ENCODE measurements around the gene TRIM71. TPM values are rescaled to one million over a fixed set of nuclear protein-coding genes. Genes with fewer than 3 reads are reported as not detected.

Gene TRIM71
- total and polyA plus RNA-seq, 2 donors (not counting 1 experiment from before 2014, with no cell fraction given) = not detected

- H3K4me1 Mint-ChIP-seq = peaks cover 10% of the 10 kb centered on the region
- Histone ChIP-seq H2AFZ (ENCODE audit: insufficient read depth, low read depth, low read length, poor library complexity, severe bottlenecking) (no peak overlapping the region), H4K20me1 (ENCODE audit: control insufficient read depth, insufficient read depth, low read length, poor library complexity, severe bottlenecking) (no peaks in the 10 kb centered on the region), H3K27me3 (replicated peaks in 1 of 4; ENCODE audit: control extremely low read depth in 1 of 4, control insufficient read depth in 3 of 4, insufficient read depth in 4 of 4, low read length in 3 of 4) (peaks cover 0 to 3% (median 0%) of the 10 kb centered on the region in 4 experiments), H3K4me3 (ENCODE audit: control extremely low read depth in 1 of 5, extremely low read depth in 1 of 5, insufficient read depth in 1 of 5, low read depth in 2 of 5, low read length in 4 of 5) (no peak overlapping the region), H3K79me2 (ENCODE audit: control insufficient read depth, insufficient read depth, low read length) (no peaks in the 10 kb centered on the region), H3K36me3 (replicated peaks in 1 of 2; ENCODE audit: control extremely low read depth in 1 of 2, control insufficient read depth in 1 of 2, extremely low read depth in 1 of 2, insufficient read depth in 2 of 2, low read length in 1 of 2) (no peaks in the 10 kb centered on the region), H3K9me3 (ENCODE audit: control extremely low read depth in 1 of 3, control insufficient read depth in 2 of 3, insufficient read depth in 1 of 3, low read length in 2 of 3) (no peaks in the 10 kb centered on the region), H3K4me1 (ENCODE audit: control insufficient read depth in 2 of 2, insufficient read depth in 2 of 2, low read length in 2 of 2) (peaks cover 0 to 7% of the 10 kb centered on the region in 2 donors), H3K27ac (ENCODE audit: low read length in 2 of 2) (no peak overlapping the region), H3K4me2 (replicated peaks; ENCODE audit: low read depth, low read length, poor library complexity, severe bottlenecking) (no peak overlapping the region), H3K9ac (ENCODE audit: low read length) (no peak overlapping the region)
- intact Hi-C loops (cut with micrococcal nuclease) = no loop called here
- no peak for TF ChIP-seq EZH2 (IDR thresholded peaks at IDR 0.05; ENCODE audit: borderline replicate concordance, insufficient read depth, low read depth, low read length, poor library complexity, severe bottlenecking)
- no peak for TF ChIP-seq CTCF (IDR thresholded peaks at IDR 0.05)
- ChIA-PET CTCF (no interaction called here), POLR2A (no interaction called here)
- H3K9me3 Mint-ChIP-seq (ENCODE audit: insufficient read depth) = no peaks in the 10 kb centered on the region
- no peak overlapping the region for H3K27ac Mint-ChIP-seq
- 92% methylated on average over 4 of the region's 4 CpGs for WGBS (ENCODE audit: insufficient coverage)
- DNase-seq (no peak), ATAC-seq (ENCODE audit: low read depth) (no peak)
- peaks cover 24% of the 10 kb centered on the region for H3K27me3 Mint-ChIP-seq
- H3K4me3 Mint-ChIP-seq = no peak overlapping the region
Observed at GRCh38 chr3:32839714-32840085, 21.9 kb downstream of the TRIM71 start.

- no peak for DNase-seq
- no peak overlapping the region for H3K27ac ChIP-seq (ENCODE audit: low read length in 2 of 2)
- intact Hi-C loops (cut with micrococcal nuclease) = no loop called here
- H3K9me3 Mint-ChIP-seq (ENCODE audit: insufficient read depth) = no peaks in the 10 kb centered on the region
- ChIA-PET CTCF (no interaction called here), POLR2A (no interaction called here)
- peaks cover 10% of the 10 kb centered on the region for H3K4me1 Mint-ChIP-seq
- no peaks in the 10 kb centered on the region for H3K79me2 ChIP-seq (ENCODE audit: control insufficient read depth, insufficient read depth, low read length)
- no peaks in the 10 kb centered on the region for H3K9me3 ChIP-seq (ENCODE audit: control extremely low read depth in 1 of 3, control insufficient read depth in 2 of 3, insufficient read depth in 1 of 3, low read length in 2 of 3)
- H3K36me3 ChIP-seq (replicated peaks in 1 of 2; ENCODE audit: control extremely low read depth in 1 of 2, control insufficient read depth in 1 of 2, extremely low read depth in 1 of 2, insufficient read depth in 2 of 2, low read length in 1 of 2) = no peaks in the 10 kb centered on the region
- H3K4me2 ChIP-seq (replicated peaks; ENCODE audit: low read depth, low read length, poor library complexity, severe bottlenecking) = no peak overlapping the region
- H4K20me1 ChIP-seq (ENCODE audit: control insufficient read depth, insufficient read depth, low read length, poor library complexity, severe bottlenecking) = no peaks in the 10 kb centered on the region
- 89% methylated on average over 3 of the region's 5 CpGs for WGBS (ENCODE audit: insufficient coverage)
- peaks cover 19% of the 10 kb centered on the region for H3K27me3 Mint-ChIP-seq
- no peak for ATAC-seq (ENCODE audit: low read depth)
- H3K9ac ChIP-seq (ENCODE audit: low read length) = no peak overlapping the region
- no peak overlapping the region for H3K4me3 Mint-ChIP-seq
- peaks cover 0 to 3% (median 0%) of the 10 kb centered on the region in 4 experiments for H3K27me3 ChIP-seq (replicated peaks in 1 of 4; ENCODE audit: control extremely low read depth in 1 of 4, control insufficient read depth in 3 of 4, insufficient read depth in 4 of 4, low read length in 3 of 4)
- H3K4me1 ChIP-seq (ENCODE audit: control insufficient read depth in 2 of 2, insufficient read depth in 2 of 2, low read length in 2 of 2) = peaks cover 0 to 7% of the 10 kb centered on the region in 2 donors
- no peak overlapping the region for H2AFZ ChIP-seq (ENCODE audit: insufficient read depth, low read depth, low read length, poor library complexity, severe bottlenecking)
- TF ChIP-seq CTCF (IDR thresholded peaks at IDR 0.05) (no peak), EZH2 (IDR thresholded peaks at IDR 0.05; ENCODE audit: borderline replicate concordance, insufficient read depth, low read depth, low read length, poor library complexity, severe bottlenecking) (no peak)
- H3K4me3 ChIP-seq (ENCODE audit: control extremely low read depth in 1 of 5, extremely low read depth in 1 of 5, insufficient read depth in 1 of 5, low read depth in 2 of 5, low read length in 4 of 5) = no peak overlapping the region
- no peak overlapping the region for H3K27ac Mint-ChIP-seq
Observed at GRCh38 chr3:32840086-32840841, 22.5 kb downstream of the TRIM71 start.
